ENCODE results near the gene LGALS3. TPM values are rescaled to one million over a fixed set of nuclear protein-coding genes. Genes with fewer than 3 reads are reported as not detected.

The LGALS3 gene
- total RNA-seq, 4 donors from 2014 or later = 388 to 2,805 (median 1,702) TPM

DNA sequence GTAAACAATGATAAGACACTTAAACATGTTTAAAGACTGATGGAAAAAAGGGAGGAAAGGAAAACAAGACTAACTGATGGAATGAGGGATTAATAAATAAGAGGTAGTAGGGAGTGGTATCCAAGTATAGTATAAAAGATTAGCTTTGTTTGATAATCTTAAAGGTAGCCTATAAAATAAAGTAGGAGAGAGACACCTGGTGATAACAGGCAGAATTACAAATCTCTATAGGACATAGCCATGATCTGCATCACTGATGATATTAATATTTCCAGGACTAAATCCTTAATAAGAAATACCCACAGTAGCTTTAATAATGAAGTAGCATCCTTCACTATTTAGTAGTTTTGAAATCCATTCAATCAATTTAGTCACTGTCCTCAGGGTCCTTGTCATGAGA is 31.9 kb downstream of the LGALS3 start:
- Histone ChIP-seq H3K4me3 (no peak overlapping the region), H3K27me3 (no peaks in the 10 kb centered on the region), H3K4me1 (no peaks in the 10 kb centered on the region), H3K9me3 (no peaks in the 10 kb centered on the region), H3K36me3 (no peaks in the 10 kb centered on the region), H3K27ac (no peak overlapping the region)
- in situ Hi-C loops (cut with MboI; ENCODE audit: low pct_ligation_motif_present in 1 of 4, low pct_unique_long_range_greater_than_20kb in 1 of 4, low sequenced_read_pairs in 3 of 4) (no loop called here), intact Hi-C loops (cut with DNase I; ENCODE audit: low total_unique reads) (loop anchor here (2.0 kb wide), 1 partner anchor 72 kb away; no protein-coding TSS in a partner anchor)
- TF ChIP-seq POLR2A (IDR thresholded peaks at IDR 0.05) = no peak
- no peak for TF ChIP-seq EP300 (IDR thresholded peaks at IDR 0.05; ENCODE audit: low read depth)
- no peak for TF ChIP-seq POLR2AphosphoS5 (IDR thresholded peaks at IDR 0.05)
- TF ChIP-seq, protein P1, sequence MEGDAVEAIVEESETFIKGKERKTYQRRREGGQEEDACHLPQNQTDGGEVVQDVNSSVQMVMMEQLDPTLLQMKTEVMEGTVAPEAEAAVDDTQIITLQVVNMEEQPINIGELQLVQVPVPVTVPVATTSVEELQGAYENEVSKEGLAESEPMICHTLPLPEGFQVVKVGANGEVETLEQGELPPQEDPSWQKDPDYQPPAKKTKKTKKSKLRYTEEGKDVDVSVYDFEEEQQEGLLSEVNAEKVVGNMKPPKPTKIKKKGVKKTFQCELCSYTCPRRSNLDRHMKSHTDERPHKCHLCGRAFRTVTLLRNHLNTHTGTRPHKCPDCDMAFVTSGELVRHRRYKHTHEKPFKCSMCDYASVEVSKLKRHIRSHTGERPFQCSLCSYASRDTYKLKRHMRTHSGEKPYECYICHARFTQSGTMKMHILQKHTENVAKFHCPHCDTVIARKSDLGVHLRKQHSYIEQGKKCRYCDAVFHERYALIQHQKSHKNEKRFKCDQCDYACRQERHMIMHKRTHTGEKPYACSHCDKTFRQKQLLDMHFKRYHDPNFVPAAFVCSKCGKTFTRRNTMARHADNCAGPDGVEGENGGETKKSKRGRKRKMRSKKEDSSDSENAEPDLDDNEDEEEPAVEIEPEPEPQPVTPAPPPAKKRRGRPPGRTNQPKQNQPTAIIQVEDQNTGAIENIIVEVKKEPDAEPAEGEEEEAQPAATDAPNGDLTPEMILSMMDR (IDR thresholded peaks at IDR 0.05) = peak; percentile 51 to 70 (median 57)
- no peak for DNase-seq

DNA sequence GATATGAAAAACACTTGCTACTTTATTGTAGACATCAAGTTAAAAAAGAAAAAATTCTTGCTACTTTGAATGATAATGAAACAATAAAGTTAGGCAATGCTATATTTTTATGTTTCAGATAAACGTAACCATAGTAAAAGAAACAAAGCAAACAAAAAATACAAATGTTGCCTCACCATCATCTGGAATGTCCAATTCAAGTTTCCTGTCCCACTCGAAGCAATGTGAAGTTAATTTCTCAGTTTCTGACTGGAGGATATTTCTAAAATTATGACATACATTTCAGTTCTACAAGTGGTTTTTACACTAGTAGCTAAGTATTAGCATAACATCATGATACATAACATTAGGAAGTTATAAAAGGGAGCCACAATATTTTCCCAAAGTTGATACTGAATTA is 41.5 kb downstream of the LGALS3 start:
- Histone ChIP-seq H3K9me3 (no peaks in the 10 kb centered on the region), H3K4me1 (no peaks in the 10 kb centered on the region), H3K27me3 (no peaks in the 10 kb centered on the region), H3K27ac (no peak overlapping the region), H3K36me3 (no peaks in the 10 kb centered on the region), H3K4me3 (no peak overlapping the region)
- in situ Hi-C loops (cut with MboI; ENCODE audit: low pct_ligation_motif_present in 1 of 4, low pct_unique_long_range_greater_than_20kb in 1 of 4, low sequenced_read_pairs in 3 of 4) (no loop called here), intact Hi-C loops (cut with DNase I; ENCODE audit: low total_unique reads) (no loop called here)
- DNase-seq = no peak
- 66 to 75% methylated on average over 2 of the region's 2 CpGs for WGBS, 2 donors (ENCODE audit: low coverage in 1 of 2)
- TF ChIP-seq EP300 (IDR thresholded peaks at IDR 0.05; ENCODE audit: low read depth) = no peak
- TF ChIP-seq POLR2AphosphoS5 (IDR thresholded peaks at IDR 0.05) = no peak
- no peak for TF ChIP-seq POLR2A (IDR thresholded peaks at IDR 0.05)
- TF ChIP-seq, protein P1 (IDR thresholded peaks at IDR 0.05) = no peak

DNA sequence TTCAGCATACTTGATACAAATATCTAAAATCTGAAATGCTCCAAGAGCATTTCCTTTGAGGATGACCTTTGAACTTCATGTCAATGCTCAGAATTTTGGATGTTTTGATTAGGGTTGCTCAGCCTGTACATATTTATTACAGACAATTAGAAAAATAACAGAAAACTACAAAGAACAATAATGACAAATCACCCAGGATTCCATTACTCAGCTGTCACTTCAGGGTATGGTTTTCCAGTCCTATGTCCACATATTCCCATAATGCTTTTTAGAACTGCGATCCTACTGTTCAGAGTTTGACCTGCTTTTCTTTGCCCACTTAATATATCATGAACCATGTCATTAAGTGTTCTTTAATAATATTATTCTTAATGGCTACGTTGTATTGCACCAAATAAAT is 51.0 kb downstream of the LGALS3 start:
- DNase-seq = no peak
- H3K9me3 ChIP-seq = no peaks in the 10 kb centered on the region
- 71 to 91% methylated on average over 2 of the region's 2 CpGs for WGBS, 2 donors (ENCODE audit: low coverage in 1 of 2)
- no peaks in the 10 kb centered on the region for H3K36me3 ChIP-seq
- no peaks in the 10 kb centered on the region for H3K27me3 ChIP-seq
- TF ChIP-seq POLR2AphosphoS5 (IDR thresholded peaks at IDR 0.05) (no peak), EP300 (IDR thresholded peaks at IDR 0.05; ENCODE audit: low read depth) (no peak)
- H3K4me1 ChIP-seq = no peaks in the 10 kb centered on the region
- H3K4me3 ChIP-seq = no peak overlapping the region
- H3K27ac ChIP-seq = no peak overlapping the region
- intact Hi-C loops (cut with DNase I; ENCODE audit: low total_unique reads) = no loop called here
- in situ Hi-C loops (cut with MboI; ENCODE audit: low pct_ligation_motif_present in 1 of 4, low pct_unique_long_range_greater_than_20kb in 1 of 4, low sequenced_read_pairs in 3 of 4) = no loop called here

DNA sequence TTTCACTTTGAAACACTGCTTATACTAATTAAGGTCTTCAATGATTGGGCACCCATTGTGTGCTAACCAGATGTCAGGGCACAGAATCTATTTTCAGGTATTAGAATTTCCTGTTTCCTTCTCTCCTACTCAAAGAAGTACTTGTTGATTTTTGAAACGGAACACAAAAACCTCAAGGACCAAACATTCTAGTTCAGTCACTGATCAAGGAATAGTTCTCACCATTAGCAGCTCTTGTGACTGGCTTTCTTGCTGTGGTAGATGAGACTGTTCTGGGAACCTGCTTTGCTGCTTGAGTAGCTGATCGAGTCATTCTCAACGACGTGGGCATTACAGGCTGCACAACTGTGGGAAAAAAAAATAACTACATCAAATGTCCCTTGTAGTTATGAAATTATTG is 51.4 kb downstream of the LGALS3 start:
- TF ChIP-seq EP300 (IDR thresholded peaks at IDR 0.05; ENCODE audit: low read depth) (no peak), POLR2AphosphoS5 (IDR thresholded peaks at IDR 0.05) (no peak), POLR2A (IDR thresholded peaks at IDR 0.05) (no peak)
- TF ChIP-seq, protein P1 (IDR thresholded peaks at IDR 0.05) = no peak
- in situ Hi-C loops (cut with MboI; ENCODE audit: low pct_ligation_motif_present in 1 of 4, low pct_unique_long_range_greater_than_20kb in 1 of 4, low sequenced_read_pairs in 3 of 4) = no loop called here
- 78 to 80% methylated on average over 1 to 4 of the region's 4 CpGs for WGBS, 2 donors (ENCODE audit: low coverage in 1 of 2)
- no peak for DNase-seq
- Histone ChIP-seq H3K27me3 (no peaks in the 10 kb centered on the region), H3K9me3 (no peaks in the 10 kb centered on the region), H3K4me1 (no peaks in the 10 kb centered on the region), H3K36me3 (no peaks in the 10 kb centered on the region), H3K4me3 (no peak overlapping the region), H3K27ac (peak overlapping the region in 1 of 4 donors; percentile 1)
- intact Hi-C loops (cut with DNase I; ENCODE audit: low total_unique reads) = no loop called here

DNA sequence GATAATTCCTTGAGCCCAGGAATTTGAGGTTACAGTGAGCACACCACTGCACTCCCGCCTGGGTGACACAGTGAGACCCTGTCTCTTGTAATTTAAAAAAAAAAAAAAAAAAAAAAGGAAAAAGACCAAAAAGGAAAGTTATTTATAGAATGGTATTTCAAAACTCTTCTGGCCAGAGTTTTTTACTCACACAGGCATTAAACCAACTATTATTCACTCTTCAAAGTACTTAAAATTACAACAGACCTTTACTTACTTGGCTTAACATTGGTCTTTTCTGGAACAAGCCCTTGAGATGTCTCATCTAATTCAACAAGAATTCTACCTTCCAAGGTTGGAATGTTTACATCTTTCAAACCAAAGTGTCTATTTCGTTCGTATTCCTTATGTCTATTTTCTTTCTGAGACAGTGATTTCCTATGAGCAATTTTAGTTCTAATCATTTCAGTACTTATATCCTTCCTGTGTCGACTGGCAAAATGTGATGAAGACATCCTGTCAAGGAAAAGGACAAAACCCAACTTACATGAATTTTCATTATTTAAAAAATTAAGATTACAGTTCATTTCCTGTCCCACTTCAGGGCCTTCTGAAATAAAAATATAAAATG is 59.7 kb downstream of the LGALS3 start:
- 73 to 83% methylated on average over 4 of the region's 4 CpGs for WGBS, 2 donors (ENCODE audit: low coverage in 1 of 2)
- no peaks in the 10 kb centered on the region for H3K9me3 ChIP-seq
- H3K36me3 ChIP-seq = no peaks in the 10 kb centered on the region
- H3K27me3 ChIP-seq = no peaks in the 10 kb centered on the region
- in situ Hi-C loops (cut with MboI; ENCODE audit: low pct_ligation_motif_present in 1 of 4, low pct_unique_long_range_greater_than_20kb in 1 of 4, low sequenced_read_pairs in 3 of 4) = no loop called here
- TF ChIP-seq, protein P1 (IDR thresholded peaks at IDR 0.05) = no peak
- no peak for TF ChIP-seq POLR2AphosphoS5 (IDR thresholded peaks at IDR 0.05)
- TF ChIP-seq EP300 (IDR thresholded peaks at IDR 0.05; ENCODE audit: low read depth) = no peak
- TF ChIP-seq POLR2A (IDR thresholded peaks at IDR 0.05) = no peak
- no peak overlapping the region for H3K4me3 ChIP-seq
- DNase-seq = no peak
- H3K27ac ChIP-seq = no peak overlapping the region
- peaks cover 0 to 15% (median 3%) of the 10 kb centered on the region in 4 donors for H3K4me1 ChIP-seq
- intact Hi-C loops (cut with DNase I; ENCODE audit: low total_unique reads) = no loop called here

Measured in transverse colon (tissue), 4 donors.